NT2/D1 (cell line): ENCODE measurements around the gene GGT7.

Source experiments
- SUZ12 ChIP-seq: IDR thresholded peaks from 2 replicates; pipeline ENCODE4 v1.6.1; 2011; ENCODE audit not compliant: insufficient read length, insufficient read depth; ENCODE audit errors: extremely low read depth
- YY1 ChIP-seq: IDR thresholded peaks from 2 replicates; pipeline ENCODE4 v1.6.1; 2011; ENCODE audit not compliant: insufficient read length, insufficient read depth

DNA sequence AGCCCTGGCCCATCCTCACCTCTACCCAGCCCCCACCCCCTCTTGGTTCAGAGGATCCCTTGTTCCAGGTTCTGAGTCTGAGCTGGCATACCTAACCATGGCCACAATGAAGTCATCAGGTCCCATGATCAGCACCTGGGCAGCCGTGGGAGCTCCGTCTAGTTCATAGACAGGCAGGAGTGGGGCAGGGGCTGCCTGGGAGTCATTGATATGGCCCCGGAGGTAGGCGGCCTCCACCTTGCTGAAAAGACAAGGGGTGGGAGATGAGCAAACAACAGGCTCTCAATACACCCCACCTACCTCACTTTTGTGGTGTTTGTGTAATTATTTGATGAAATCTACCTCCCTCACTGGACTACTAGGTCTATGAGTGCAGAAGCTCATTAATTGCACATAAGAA lies 20.4 kb downstream of the GGT7 start:
- TF ChIP-seq YY1 (no peak), SUZ12 (no peak)
